K562 (cell line): Measurements from ENCODE around the gene CXCR5. TPM values are rescaled to one million over a fixed set of nuclear protein-coding genes. Genes with fewer than 3 reads are reported as not detected.

Experiments used
- ATAC-seq: fragments of 200-7000 bp; cut with Tn5 transposase; 3 replicates; pipeline ENCODE4 v1.9.1; 2020; ENCODE audit warnings: moderate library complexity
- BruUV-seq: library from RNA; stranded (reverse); fragments of 400-500 nt; replicated peaks from 2 replicates; lab custom pipeline; 2021; lab: Mats Ljungman, UMichigan
- CTCF ChIA-PET: fragments of 300-600 bp; formaldehyde crosslinking; extraction: SDS; loops from one replicate; lab custom pipeline; 2021; ENCODE audit warnings: low intra/inter-chr PET ratio; lab: Yijun Ruan, JAX
- POLR2A ChIA-PET: fragments of 300-600, 350-650 bp; sonication (Branson Sonifier 250); formaldehyde crosslinking; extraction: SDS; loops from one replicate; lab custom pipeline; 2021; ENCODE audit warnings: antibody characterized with exemption, inconsistent platforms; lab: Yijun Ruan, JAX
- DNase-seq, 4 experiments: peaks; one replicate each; pipeline versions ENCODE4 v3.0.0 to v3.0.0-alpha.2; 2011 to 2018; ENCODE audit warnings: low spot score in 3 of 4, mixed read lengths in 3 of 4; ENCODE audit errors: extremely low read depth in 1 of 4
- FAIRE-seq: peaks from 2 replicates; lab custom pipeline; 2011; peaks lifted over from hg19 to GRCh38; lab: Jason Lieb, UNC
- H2AFZ ChIP-seq: 2 replicates; pipeline ENCODE4 v1.6.0; 2011; ENCODE audit warnings: low read depth, low read length, control low read depth, inconsistent platforms
- H3K27ac ChIP-seq: fragments of 200-600 bp; 3 replicates; pipeline ENCODE4 v1.8.0; 2011; ENCODE audit warnings: low read depth, mild to moderate bottlenecking, control low read depth, inconsistent platforms, low read length, moderate library complexity, mixed read lengths; ENCODE audit errors: extremely low read depth
- H3K27me3 ChIP-seq, 2 experiments: fragments of 300-600 bp in 1 of 2; 2 replicates in 1 of 2; 3 replicates in 1 of 2; pipeline versions ENCODE4 v1.6.0 to v1.8.0; 2011; ENCODE audit warnings: inconsistent platforms in 2 of 2, low read length in 2 of 2, mild to moderate bottlenecking in 1 of 2, mixed read lengths in 1 of 2, moderate library complexity in 1 of 2; ENCODE audit not compliant: control insufficient read depth in 2 of 2, insufficient read depth in 2 of 2
- H3K36me3 ChIP-seq: fragments of 300-600 bp; 3 replicates; pipeline ENCODE4 v1.8.0; 2011; ENCODE audit warnings: mild to moderate bottlenecking, low read length, inconsistent platforms; ENCODE audit not compliant: control insufficient read depth, insufficient read depth
- H3K4me1 ChIP-seq, 2 experiments: fragments of 200-600 bp in 1 of 2; replicated peaks in 1 of 2; 2 replicates in 1 of 2; 3 replicates in 1 of 2; pipeline versions ENCODE4 v1.5.1 to v1.8.0; 2011; ENCODE audit warnings: inconsistent platforms in 2 of 2, low read length in 2 of 2, mild to moderate bottlenecking in 1 of 2, mixed read lengths in 1 of 2, moderate library complexity in 1 of 2; ENCODE audit not compliant: control insufficient read depth in 2 of 2, insufficient read depth in 2 of 2
- H3K4me2 ChIP-seq: 2 replicates; pipeline ENCODE4 v1.6.1; 2011; ENCODE audit warnings: low read length, control low read depth, inconsistent platforms, mixed read lengths; ENCODE audit not compliant: insufficient read depth
- H3K4me3 ChIP-seq: fragments of 200-600 bp; sonication (generic), shearing (Covaris generic); 2 replicates; pipeline ENCODE4 v1.5.1; 2016; ENCODE audit warnings: control low read depth, inconsistent platforms
- H3K79me2 ChIP-seq: fragments of 200-600 bp; 3 replicates; pipeline ENCODE4 v1.8.0; 2011; ENCODE audit warnings: low read length, inconsistent platforms; ENCODE audit not compliant: control insufficient read depth, insufficient read depth
- H3K9ac ChIP-seq, 2 experiments: 2 replicates each; pipeline versions ENCODE4 v1.6.0 to v1.6.1; 2011; ENCODE audit warnings: low read depth in 2 of 2, low read length in 2 of 2, control low read depth in 1 of 2, inconsistent platforms in 1 of 2, mild to moderate bottlenecking in 1 of 2, mixed read lengths in 1 of 2; ENCODE audit not compliant: insufficient read depth in 1 of 2
- H3K9me1 ChIP-seq: one replicate; pipeline ENCODE4 v1.6.0; 2011; ENCODE audit warnings: inconsistent platforms, mild to moderate bottlenecking, low read length, moderate library complexity; ENCODE audit not compliant: control insufficient read depth, insufficient read depth
- H3K9me3 ChIP-seq: replicated peaks from 2 replicates; pipeline ENCODE4 v1.5.1; 2011; ENCODE audit warnings: low read depth, low read length, inconsistent platforms; ENCODE audit not compliant: control insufficient read depth, insufficient read depth
- H4K20me1 ChIP-seq: replicated peaks from 2 replicates; pipeline ENCODE4 v1.6.1; 2011; ENCODE audit warnings: low read length, inconsistent platforms, mixed read lengths; ENCODE audit not compliant: control insufficient read depth, insufficient read depth
- HNRNPL ChIP-seq: fragments of 200-400 bp; formaldehyde crosslinking; IDR thresholded peaks from 2 replicates; pipeline ENCODE4 v1.6.1; 2017; ENCODE audit warnings: low read depth, mild to moderate bottlenecking, low read length
- MEF2A ChIP-seq: IDR thresholded peaks from 2 replicates; pipeline ENCODE4 v1.6.1; 2011; ENCODE audit warnings: low read depth, mild to moderate bottlenecking, low read length, moderate library complexity; ENCODE audit not compliant: control insufficient read depth
- POLR2H ChIP-seq: IDR thresholded peaks from 2 replicates; pipeline ENCODE4 v1.6.1; 2016; ENCODE audit warnings: missing genetic modification characterization, low read depth, mild to moderate bottlenecking, control low read depth, missing compliant biosample characterization, moderate library complexity
- RBFOX2 ChIP-seq: fragments of 200-400 bp; formaldehyde crosslinking; IDR thresholded peaks from 2 replicates; pipeline ENCODE4 v1.6.1; 2017; ENCODE audit warnings: low read depth, mild to moderate bottlenecking, low read length, moderate library complexity
- YBX1 ChIP-seq: fragments of 450-650 bp; IDR thresholded peaks from 2 replicates; pipeline ENCODE4 v1.7.1; 2016; ENCODE audit warnings: mild to moderate bottlenecking
- ZBTB33 ChIP-seq: sonication (generic); formaldehyde crosslinking; IDR thresholded peaks from 2 replicates; pipeline ENCODE4 v1.8.1; 2023; ENCODE audit warnings: mild to moderate bottlenecking, missing genetic modification reagents
- ZNF507 ChIP-seq: conservative IDR thresholded peaks from 2 replicates; pipeline ENCODE4 v1.6.1; 2017; ENCODE audit warnings: missing genetic modification characterization, missing compliant biosample characterization
- ZNF586 ChIP-seq: fragments of 450-650 bp; formaldehyde crosslinking; conservative IDR thresholded peaks from 2 replicates; pipeline ENCODE4 v1.4.0; 2020; ENCODE audit warnings: mild to moderate bottlenecking, moderate library complexity
- WGBS: fragments of 100-300 bp; shearing (Covaris generic); methylation state at CpG from one replicate; pipeline ENCODE4 v1.1.6; 2016; ENCODE audit warnings: low coverage, mixed read lengths; ENCODE audit not compliant: insufficient coverage; ENCODE audit errors: missing lambda C conversion rate; 5-methylcytosine and 5-hydroxymethylcytosine counted together
- in situ Hi-C: fragments of 300-500 bp; cut with MboI; formaldehyde crosslinking; loops from 4 replicates; pipeline ENCODE4 v1.15.0; 2018; ENCODE audit warnings: inconsistent platforms, mixed read lengths
- intact Hi-C: fragments of 100-400 bp; cut with micrococcal nuclease; formaldehyde crosslinking; loops from 2 replicates; pipeline ENCODE4 v1.14.2; 2022
- polyA plus RNA-seq, 8 experiments: library from polyadenylated mRNA; depleted of rRNA in 4 of 8; stranded (reverse) in 5 of 8; unstranded in 3 of 8; fragments of >200 nt; fragmentation: Nextera tagmentation in 2 of 8; fragmentation: Illumina TruSeq in 1 of 8; extraction: Ambion mirVana in 2 of 8; extraction: Trizol in 1 of 8; gene quantifications; 2 replicates each; pipeline versions ENCODE4 v1.2.1 to v1.2.3, GENCODE V29; 2011 to 2014; ENCODE audit warnings: inconsistent platforms in 1 of 8, missing spikeins in 1 of 8
- total RNA-seq, 7 experiments: library from RNA; depleted of rRNA in 6 of 7; stranded (reverse); fragments of >200 nt in 6 of 7; fragmentation: Illumina TruSeq in 2 of 7; extraction: Trizol in 2 of 7; gene quantifications; 2 replicates each; pipeline versions ENCODE4 v1.2.1 to v1.2.3, GENCODE V29; 2011 to 2021; ENCODE audit warnings: low replicate concordance in 1 of 7
- TF ChIP-seq, protein P1 (sequence below): fragments of 450-650 bp; IDR thresholded peaks from 2 replicates; pipeline ENCODE4 v1.6.1; 2014; ENCODE audit warnings: low read depth, mild to moderate bottlenecking, moderate library complexity, borderline replicate concordance

CXCR5 gene
- total and polyA plus RNA-seq, 9 of the 15 experiments (the other 6 are each of a cell fraction or from before 2014, with no cell fraction given) = 0.03 to 0.06 TPM; not detected in 7

GRCh38 chr11:118921929-118922744, 38.4 kb downstream of the CXCR5 start:
- CTCF ChIA-PET = no interaction called here
- H3K9me1 ChIP-seq = no peaks in the 10 kb centered on the region
- H3K9me3 ChIP-seq = no peaks in the 10 kb centered on the region
- no TSS peak for BruUV-seq
- H4K20me1 ChIP-seq = no peaks in the 10 kb centered on the region
- peak overlapping the region in 1 of 2 experiments; percentile 77; a peak in 2 of 4 replicates for H3K9ac ChIP-seq
- H3K4me1 ChIP-seq = peaks cover 70 to 91% of the 10 kb centered on the region in 2 experiments
- H3K4me2 ChIP-seq = peak overlapping the region; percentile 1; the same call in 1 of the 2 replicates
- ATAC-seq (no peak), DNase-seq (peak in 1 of 4 experiments; percentile 35), FAIRE-seq (no peak)
- H3K79me2 ChIP-seq = peaks cover 51% of the 10 kb centered on the region
- H3K4me3 ChIP-seq = no peak overlapping the region
- H2AFZ ChIP-seq = no peak overlapping the region
- POLR2A ChIA-PET = interaction anchor here (0.6 to 3.1 kb wide), 5 partner anchors 9 to 133 kb away, joined by 3 to 16 read pairs (median 3); no protein-coding TSS in a partner anchor
- no peaks in the 10 kb centered on the region for H3K36me3 ChIP-seq
- in situ Hi-C loops (no loop called here), intact Hi-C loops (no loop called here)
- 90% methylated on average over 9 of the region's 20 CpGs for WGBS
- TF ChIP-seq ZBTB33 (CRISPR knock-in tag) (no peak), YBX1 (no peak), HNRNPL (peak; percentile 66; the same call in 1 of the 2 replicates), ZNF507 (tag) (no peak), ZNF586 (CRISPR knock-in tag) (no peak), POLR2H (tag) (no peak), RBFOX2 (0 out of 2 replicates have a peak, but pooled peaks have one; percentile 11), MEF2A (no peak)
- TF ChIP-seq, protein P1, sequence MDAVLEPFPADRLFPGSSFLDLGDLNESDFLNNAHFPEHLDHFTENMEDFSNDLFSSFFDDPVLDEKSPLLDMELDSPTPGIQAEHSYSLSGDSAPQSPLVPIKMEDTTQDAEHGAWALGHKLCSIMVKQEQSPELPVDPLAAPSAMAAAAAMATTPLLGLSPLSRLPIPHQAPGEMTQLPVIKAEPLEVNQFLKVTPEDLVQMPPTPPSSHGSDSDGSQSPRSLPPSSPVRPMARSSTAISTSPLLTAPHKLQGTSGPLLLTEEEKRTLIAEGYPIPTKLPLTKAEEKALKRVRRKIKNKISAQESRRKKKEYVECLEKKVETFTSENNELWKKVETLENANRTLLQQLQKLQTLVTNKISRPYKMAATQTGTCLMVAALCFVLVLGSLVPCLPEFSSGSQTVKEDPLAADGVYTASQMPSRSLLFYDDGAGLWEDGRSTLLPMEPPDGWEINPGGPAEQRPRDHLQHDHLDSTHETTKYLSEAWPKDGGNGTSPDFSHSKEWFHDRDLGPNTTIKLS = no peak
- no peak overlapping the region for H3K27ac ChIP-seq
- no peaks in the 10 kb centered on the region for H3K27me3 ChIP-seq
